ENCODE measurements around the gene STXBP6.

GRCh38 chr14:24816929-24817211, 233.1 kb downstream of the STXBP6 start:
- no peak for TF ChIP-seq CTCF (IDR thresholded peaks at IDR 0.05; ENCODE audit: extremely low read depth in 1 of 2, insufficient read depth in 1 of 2, low read depth in 1 of 2, low read length in 2 of 2)
- no peak for TF ChIP-seq POLR2AphosphoS5 (IDR thresholded peaks at IDR 0.05; ENCODE audit: insufficient read depth, low read depth, low read length)
- TF ChIP-seq POLR2A (IDR thresholded peaks at IDR 0.05; ENCODE audit: low read depth, low read length) = no peak

Measured in endothelial cell of umbilical vein (primary cell).